Stomach smooth muscle (tissue), 2 donors: ENCODE measurements around the gene SMPDL3B.

Source experiments
- H3K27ac ChIP-seq: one replicate; pipeline ENCODE4 v1.7.0; 2013; ENCODE audit warnings: mild to moderate bottlenecking, low read length, inconsistent platforms
- H3K27me3 ChIP-seq, 2 donors: one replicate each; pipeline ENCODE4 v1.7.0; 2013; ENCODE audit warnings: low read length in 2 of 2; ENCODE audit not compliant: insufficient read depth in 2 of 2, control insufficient read depth in 1 of 2
- H3K36me3 ChIP-seq, 2 donors: one replicate each; pipeline ENCODE4 v1.7.0; 2013; ENCODE audit warnings: low read length in 2 of 2; ENCODE audit not compliant: control insufficient read depth in 2 of 2, insufficient read depth in 2 of 2
- H3K4me1 ChIP-seq: one replicate; pipeline ENCODE4 v1.7.0; 2013; ENCODE audit warnings: low read length; ENCODE audit not compliant: control insufficient read depth, insufficient read depth
- H3K4me3 ChIP-seq, 2 donors: one replicate each; pipeline ENCODE4 v1.7.0; 2013; ENCODE audit warnings: low read length in 2 of 2
- H3K9ac ChIP-seq, 2 donors: one replicate each; pipeline ENCODE4 v1.7.0; 2013; ENCODE audit warnings: low read length in 2 of 2, mild to moderate bottlenecking in 1 of 2
- H3K9me3 ChIP-seq, 2 donors: one replicate each; pipeline ENCODE4 v1.7.0; 2013; ENCODE audit warnings: low read length in 2 of 2; ENCODE audit not compliant: control insufficient read depth in 2 of 2
- donor health status: healthy.
- donor health status: Pancreatic carcinoma.

SMPDL3B gene

DNA sequence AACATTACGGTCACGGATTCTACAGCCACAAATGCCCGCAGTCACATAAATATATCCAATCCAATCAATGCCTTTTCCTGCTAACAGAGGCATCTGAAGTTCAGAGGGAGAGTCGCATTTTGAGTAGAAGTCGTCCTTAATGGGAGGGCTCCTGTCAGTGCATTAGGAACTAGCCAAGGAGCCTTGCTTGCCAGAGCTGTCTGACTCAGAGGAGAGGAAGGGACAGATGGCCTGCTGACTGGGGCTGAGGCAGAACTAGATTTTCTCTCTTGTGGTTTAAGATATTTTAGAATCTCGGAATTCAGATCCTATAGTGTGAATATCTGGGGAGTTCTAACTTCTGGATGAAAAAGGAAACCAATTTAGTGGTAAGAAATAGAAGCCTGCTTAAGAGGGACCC, 35.6 kb downstream of the SMPDL3B start:
- no peaks in the 10 kb centered on the region for H3K27me3 ChIP-seq
- no peaks in the 10 kb centered on the region for H3K9me3 ChIP-seq
- no peak overlapping the region for H3K9ac ChIP-seq
- peaks cover 5% of the 10 kb centered on the region for H3K4me1 ChIP-seq
- peak overlapping the region; percentile 49 for H3K27ac ChIP-seq
- no peak overlapping the region for H3K4me3 ChIP-seq
- peaks cover 11 to 18% of the 10 kb centered on the region in 2 donors for H3K36me3 ChIP-seq

DNA sequence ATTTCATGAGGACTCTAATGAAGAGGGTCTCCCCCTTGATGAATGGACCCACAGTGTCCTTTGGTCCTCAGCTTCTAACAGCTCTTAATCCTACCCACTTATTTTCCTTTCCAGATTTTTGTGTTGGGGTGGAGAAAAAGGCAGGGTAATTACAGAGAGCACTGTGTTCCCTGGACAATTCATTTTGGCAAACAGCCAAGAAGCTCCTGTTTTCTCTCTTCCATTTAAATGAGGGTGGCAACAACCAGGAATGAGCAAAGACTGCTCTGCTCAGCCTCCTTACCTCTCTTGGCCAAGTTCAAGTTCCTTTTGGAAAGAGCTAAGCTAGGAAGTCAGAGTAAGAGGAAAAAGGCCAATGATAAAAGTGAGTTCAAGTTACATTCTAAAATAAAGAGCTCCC, 36.9 kb downstream of the SMPDL3B start:
- Histone ChIP-seq H3K9ac (no peak overlapping the region), H3K9me3 (no peaks in the 10 kb centered on the region), H3K4me1 (peaks cover 5% of the 10 kb centered on the region), H3K4me3 (no peak overlapping the region), H3K27me3 (no peaks in the 10 kb centered on the region), H3K36me3 (peaks cover 11 to 18% of the 10 kb centered on the region in 2 donors), H3K27ac (no peak overlapping the region)

DNA sequence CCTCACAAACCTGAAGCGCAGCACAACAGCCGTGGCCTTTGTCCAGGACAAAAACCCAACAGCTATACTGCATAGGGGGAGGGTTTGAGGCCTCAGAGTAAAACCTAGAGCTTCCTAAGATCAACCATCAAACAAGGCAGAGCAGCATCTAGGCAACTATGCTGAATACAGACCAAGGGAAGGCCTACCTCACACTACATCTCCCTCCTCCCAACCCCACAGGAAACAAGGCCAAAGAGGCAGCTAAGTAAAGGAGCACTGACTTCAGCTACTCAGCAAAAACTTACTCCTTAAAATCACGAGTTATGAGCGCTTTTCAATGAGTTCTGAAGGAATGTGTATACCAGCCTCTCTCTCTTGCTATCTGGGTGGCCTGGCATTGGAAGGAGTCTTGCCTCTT, 37.3 kb downstream of the SMPDL3B start:
- no peak overlapping the region for H3K27ac ChIP-seq
- H3K36me3 ChIP-seq: peaks cover 15 to 19% of the 10 kb centered on the region in 2 donors
- H3K9me3 ChIP-seq: no peaks in the 10 kb centered on the region
- H3K9ac ChIP-seq: no peak overlapping the region
- H3K4me3 ChIP-seq: no peak overlapping the region
- H3K27me3 ChIP-seq: no peaks in the 10 kb centered on the region
- H3K4me1 ChIP-seq: peaks cover 5% of the 10 kb centered on the region

- peaks cover 5% of the 10 kb centered on the region for H3K4me1 ChIP-seq
- H3K36me3 ChIP-seq: peaks cover 8 to 22% of the 10 kb centered on the region in 2 donors
- H3K27me3 ChIP-seq: no peaks in the 10 kb centered on the region
- H3K27ac ChIP-seq: no peak overlapping the region
- H3K4me3 ChIP-seq: no peak overlapping the region
- H3K9me3 ChIP-seq: no peaks in the 10 kb centered on the region
- H3K9ac ChIP-seq: no peak overlapping the region
Measured at GRCh38 chr1:27973771-27974416, 39.1 kb downstream of the SMPDL3B start.

- no peaks in the 10 kb centered on the region for H3K9me3 ChIP-seq
- H3K27ac ChIP-seq: no peak overlapping the region
- peaks cover 8 to 22% of the 10 kb centered on the region in 2 donors for H3K36me3 ChIP-seq
- H3K4me3 ChIP-seq: no peak overlapping the region
- H3K27me3 ChIP-seq: no peaks in the 10 kb centered on the region
- peaks cover 5% of the 10 kb centered on the region for H3K4me1 ChIP-seq
- no peak overlapping the region for H3K9ac ChIP-seq
Measured at GRCh38 chr1:27974417-27974781, 39.6 kb downstream of the SMPDL3B start.

GRCh38 chr1:27979151-27979858, 44.5 kb downstream of the SMPDL3B start:
- Histone ChIP-seq H3K9me3 (no peaks in the 10 kb centered on the region), H3K27ac (no peak overlapping the region), H3K4me3 (no peak overlapping the region), H3K36me3 (peaks cover 4 to 11% of the 10 kb centered on the region in 2 donors), H3K4me1 (no peaks in the 10 kb centered on the region), H3K9ac (no peak overlapping the region), H3K27me3 (no peaks in the 10 kb centered on the region)

DNA sequence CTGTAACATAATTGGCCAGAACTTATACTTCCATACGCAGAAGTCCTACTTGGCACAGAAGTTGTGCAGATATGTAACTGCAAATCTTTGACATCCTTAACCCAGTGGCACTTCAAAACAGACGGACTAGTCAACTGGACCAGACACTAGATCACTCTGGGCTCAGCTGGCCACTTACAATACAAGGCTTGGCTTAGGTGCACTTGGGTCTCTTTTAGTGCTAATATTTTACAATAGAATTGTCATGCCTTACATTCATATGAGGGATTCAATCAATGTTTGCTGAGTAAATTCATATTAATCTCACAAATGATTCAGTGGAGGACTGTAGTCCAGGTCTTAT, 45.0 kb downstream of the SMPDL3B start:
- Histone ChIP-seq H3K36me3 (peaks cover 4 to 9% of the 10 kb centered on the region in 2 donors), H3K27ac (no peak overlapping the region), H3K9ac (no peak overlapping the region), H3K4me3 (no peak overlapping the region), H3K9me3 (no peaks in the 10 kb centered on the region), H3K27me3 (no peaks in the 10 kb centered on the region), H3K4me1 (no peaks in the 10 kb centered on the region)

- no peaks in the 10 kb centered on the region for H3K27me3 ChIP-seq
- no peaks in the 10 kb centered on the region for H3K9me3 ChIP-seq
- no peaks in the 10 kb centered on the region for H3K4me1 ChIP-seq
- H3K9ac ChIP-seq: peak overlapping the region in 1 of 2 donors; percentile 13
- H3K27ac ChIP-seq: no peak overlapping the region
- H3K36me3 ChIP-seq: peaks cover 4 to 9% of the 10 kb centered on the region in 2 donors
- H3K4me3 ChIP-seq: no peak overlapping the region
Measured at GRCh38 chr1:27980216-27980845, 45.5 kb downstream of the SMPDL3B start.

DNA sequence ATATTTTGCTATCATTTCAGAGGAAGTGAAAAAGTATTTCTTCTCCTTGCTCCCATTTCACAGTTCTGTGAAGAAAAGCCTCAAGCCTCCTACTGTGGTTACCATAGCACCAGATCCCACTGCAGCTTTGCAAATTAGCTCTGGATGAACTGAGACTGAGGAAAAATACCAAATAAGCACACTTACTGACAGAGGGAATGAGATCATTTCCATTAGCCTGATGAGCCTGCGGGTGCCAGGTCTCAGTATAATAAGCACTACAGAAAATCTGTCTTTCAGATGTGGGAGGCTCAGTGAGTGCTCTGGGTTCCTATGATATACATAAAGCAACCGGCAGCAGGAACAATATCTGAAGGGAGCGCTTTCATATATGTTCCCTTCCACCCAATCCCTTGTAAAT, 46.3 kb downstream of the SMPDL3B start:
- Histone ChIP-seq H3K27me3 (no peaks in the 10 kb centered on the region), H3K9me3 (no peaks in the 10 kb centered on the region), H3K9ac (no peak overlapping the region), H3K36me3 (peaks cover 4 to 9% of the 10 kb centered on the region in 2 donors), H3K4me1 (no peaks in the 10 kb centered on the region), H3K4me3 (no peak overlapping the region), H3K27ac (no peak overlapping the region)

DNA sequence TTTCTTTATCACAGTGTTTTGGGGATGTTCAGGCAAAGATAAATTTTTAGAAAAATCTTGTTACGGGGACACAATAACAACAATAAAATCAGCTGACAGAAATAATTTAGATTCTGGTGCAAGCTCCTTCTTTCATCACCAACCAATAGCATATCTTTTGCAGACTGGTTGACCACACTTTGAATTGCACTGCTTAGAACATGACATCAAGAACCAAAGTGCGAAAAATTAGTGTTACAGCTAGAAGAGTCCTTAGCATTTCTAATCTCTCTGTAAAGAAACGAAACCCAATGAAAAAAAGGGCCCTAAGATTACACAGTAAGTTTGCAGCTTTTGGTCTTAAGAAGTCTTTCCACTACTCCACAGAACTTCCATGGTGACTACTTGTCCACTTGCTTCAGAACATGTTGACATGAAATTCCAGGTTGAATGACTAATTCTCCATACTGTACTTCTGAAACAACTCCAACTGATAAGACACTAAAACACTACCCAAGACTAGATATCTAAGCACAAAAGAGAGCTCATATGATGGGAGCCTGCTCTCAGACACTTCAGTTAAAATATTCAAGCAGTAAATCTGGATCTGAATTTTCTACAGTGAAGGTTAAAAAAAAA, 56.2 kb downstream of the SMPDL3B start:
- peaks cover 28 to 48% of the 10 kb centered on the region in 2 donors for H3K36me3 ChIP-seq
- no peak overlapping the region for H3K27ac ChIP-seq
- H3K9me3 ChIP-seq: no peaks in the 10 kb centered on the region
- no peak overlapping the region for H3K9ac ChIP-seq
- H3K4me3 ChIP-seq: no peak overlapping the region
- no peaks in the 10 kb centered on the region for H3K4me1 ChIP-seq
- H3K27me3 ChIP-seq: no peaks in the 10 kb centered on the region
